Calu3 (cell line): Measurements from ENCODE around the gene SLC25A19. TPM values are rescaled to one million over a fixed set of nuclear protein-coding genes. Genes with fewer than 3 reads are reported as not detected.

Experiments used
- BruUV-seq: library from RNA; stranded (reverse); fragments of 400-500 nt; replicated peaks from 2 replicates; lab custom pipeline; 2021; lab: Mats Ljungman, UMichigan
- CTCF ChIA-PET: fragments of 300-600 bp; sonication (Branson Sonifier 250); formaldehyde crosslinking; loops from one replicate; lab custom pipeline; 2022; ENCODE audit warnings: antibody characterized with exemption; lab: Charles Lee
- DNase-seq: peaks from one replicate; pipeline ENCODE4 v3.0.0; 2022
- H3K27ac Mint-ChIP-seq: one replicate; pipeline ENCODE4 v1.8.0; 2022; ENCODE audit warnings: mixed read lengths; ENCODE audit not compliant: unreplicated experiment
- H3K27me3 Mint-ChIP-seq: one replicate; pipeline ENCODE4 v1.8.0; 2022; ENCODE audit warnings: mixed read lengths; ENCODE audit not compliant: unreplicated experiment
- H3K36me3 Mint-ChIP-seq: one replicate; pipeline ENCODE4 v1.8.0; 2022; ENCODE audit warnings: mild to moderate bottlenecking, moderate library complexity, mixed read lengths; ENCODE audit not compliant: insufficient read depth, unreplicated experiment
- H3K4me1 Mint-ChIP-seq: one replicate; pipeline ENCODE4 v1.8.0; 2022; ENCODE audit warnings: mild to moderate bottlenecking, low read depth, mixed read lengths; ENCODE audit not compliant: unreplicated experiment
- H3K4me3 Mint-ChIP-seq: one replicate; pipeline ENCODE4 v1.8.0; 2022; ENCODE audit warnings: mild to moderate bottlenecking, low read depth, moderate library complexity, mixed read lengths; ENCODE audit not compliant: unreplicated experiment
- H3K9me3 Mint-ChIP-seq: one replicate; pipeline ENCODE4 v1.8.0; 2022; ENCODE audit warnings: low read depth, mixed read lengths; ENCODE audit not compliant: unreplicated experiment
- CTCF ChIP-seq: fragments of 200-600 bp; IDR thresholded peaks from one replicate; pipeline ENCODE4 v1.8.0; 2022; ENCODE audit warnings: antibody characterized with exemption; ENCODE audit not compliant: unreplicated experiment
- intact Hi-C: fragments of 100-400 bp; cut with micrococcal nuclease; formaldehyde crosslinking; loops from one replicate; pipeline ENCODE4 v1.10.0; 2022; ENCODE audit not compliant: unreplicated experiment
- total RNA-seq: library from RNA; stranded (reverse); gene quantifications from 2 replicates; pipeline ENCODE4 v1.2.3, GENCODE V29; 2022

SLC25A19 gene
- total RNA-seq, 1 experiment from 2014 or later: 26.7 TPM

- TF ChIP-seq CTCF: no peak
- intact Hi-C loops: no loop called here
Measured at GRCh38 chr17:75265614-75266315, 23.5 kb downstream of the SLC25A19 start.

GRCh38 chr17:75263055-75263454 is 26.2 kb downstream of the SLC25A19 start:
- TF ChIP-seq CTCF: no peak
- Mint-ChIP-seq H3K27ac (no peak overlapping the region), H3K9me3 (no peaks in the 10 kb centered on the region), H3K4me3 (peak overlapping the region; percentile 99), H3K27me3 (no peaks in the 10 kb centered on the region), H3K36me3 (peaks cover 64% of the 10 kb centered on the region), H3K4me1 (peaks cover 16% of the 10 kb centered on the region)
- CTCF ChIA-PET: interaction anchor here (0.7 to 2.6 kb wide), 4 partner anchors 8 to 1963 kb away, joined by 3 to 28 read pairs (median 4); partner anchors contain the start of gene MIF4GD
- no peak for DNase-seq
- no TSS peak for BruUV-seq
- intact Hi-C loops: no loop called here

More at GRCh38 chr17:75265614-75266315, 23.5 kb downstream of the SLC25A19 start:
- H3K36me3 Mint-ChIP-seq: peaks cover 75% of the 10 kb centered on the region
- peaks cover 13% of the 10 kb centered on the region for H3K4me1 Mint-ChIP-seq
- CTCF ChIA-PET: no interaction called here
- no peak overlapping the region for H3K27ac Mint-ChIP-seq
- no peak overlapping the region for H3K4me3 Mint-ChIP-seq
- no peaks in the 10 kb centered on the region for H3K9me3 Mint-ChIP-seq
- no peak for DNase-seq
- no TSS peak for BruUV-seq
- H3K27me3 Mint-ChIP-seq: no peaks in the 10 kb centered on the region

GRCh38 chr17:75262112-75262606 is 27.1 kb downstream of the SLC25A19 start:
- DNase-seq: no peak
- TSS peak; percentile 69 for BruUV-seq

More at GRCh38 chr17:75262112-75262606, 27.1 kb downstream of the SLC25A19 start:
- intact Hi-C loops: no loop called here
- peak overlapping the region; percentile 100 for H3K27ac Mint-ChIP-seq
- peak overlapping the region; percentile 99 for H3K4me3 Mint-ChIP-seq
- peaks cover 25% of the 10 kb centered on the region for H3K4me1 Mint-ChIP-seq
- H3K36me3 Mint-ChIP-seq: peaks cover 55% of the 10 kb centered on the region
- H3K9me3 Mint-ChIP-seq: no peaks in the 10 kb centered on the region
- no peaks in the 10 kb centered on the region for H3K27me3 Mint-ChIP-seq
- CTCF ChIA-PET: interaction anchor here (0.6 to 2.6 kb wide), 7 partner anchors 9 to 342 kb away, joined by 3 to 28 read pairs (median 4); partner anchors contain the start of gene MIF4GD
- TF ChIP-seq CTCF: no peak
